Spleen (tissue), 7 donors: Measurements from ENCODE around the gene C1GALT1.

Source experiments
- CTCF ChIP-seq, 11 experiments: fragments of 200-600 bp in 7 of 11; fragments of 450-650 bp in 4 of 11; sonication (generic) in 4 of 11; IDR thresholded peaks in 8 of 11; conservative IDR thresholded peaks in 3 of 11; 1 replicate in 7 of 11; 2 replicates in 4 of 11; pipeline versions ENCODE4 v1.4.0 to v1.8.0; 2016 to 2021; ENCODE audit warnings: antibody characterized with exemption in 11 of 11, inconsistent platforms in 4 of 11, mild to moderate bottlenecking in 1 of 11
- POLR2A ChIP-seq, 3 donors: fragments of 450-650 bp; IDR thresholded peaks; one replicate each; pipeline ENCODE4 v1.5.1; 2017; ENCODE audit warnings: antibody characterized with exemption in 3 of 3, mild to moderate bottlenecking in 1 of 3
- POLR2AphosphoS5 ChIP-seq, 3 donors: sonication (generic); formaldehyde crosslinking; IDR thresholded peaks; one replicate each; pipeline ENCODE4 v1.5.1; 2017; ENCODE audit warnings: antibody characterized with exemption in 3 of 3
- donor health status: DM: no; HTN: no; CAD: no; lungs with moderate emphysema.
- donor health status: DM: no; HTN: no; CAD: no.
- donor health status: DM: no; HTN: no; CAD: no.

DNA sequence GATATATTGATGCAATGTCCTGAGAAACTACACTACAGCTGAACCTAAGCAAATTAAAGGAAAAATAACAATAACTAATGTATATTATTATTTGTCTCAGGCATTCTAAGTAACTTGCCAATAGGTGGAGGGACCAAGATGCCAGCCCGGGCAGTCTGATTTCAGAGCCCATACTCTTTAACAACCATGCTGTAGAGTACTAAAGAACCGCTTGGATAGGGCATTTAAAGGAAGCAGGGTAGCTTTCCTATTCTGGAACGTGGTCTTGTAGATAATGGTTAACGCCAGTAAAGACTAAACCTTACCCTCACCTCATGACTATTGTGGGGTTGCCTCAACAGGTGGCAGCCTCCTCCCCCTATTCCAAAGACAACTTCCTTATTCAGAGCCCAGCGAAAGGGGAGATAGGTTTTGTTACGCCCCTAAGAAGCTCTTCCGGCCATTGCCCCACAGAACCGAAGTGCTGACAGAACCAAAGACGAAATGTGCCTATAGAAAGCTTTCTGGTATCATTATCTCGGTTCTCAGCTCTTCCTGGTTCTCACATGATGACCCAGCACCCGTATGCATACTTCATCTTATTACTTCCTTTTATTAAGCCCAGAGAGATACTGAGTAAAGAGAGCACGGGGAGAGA lies 707 bp upstream of the C1GALT1 start:
- no peak for TF ChIP-seq CTCF (IDR thresholded peaks at IDR 0.05 in 8 of 11, conservative IDR thresholded peaks at IDR 0.05 in 3 of 11)
- TF ChIP-seq POLR2A (IDR thresholded peaks at IDR 0.05): no peak
- TF ChIP-seq POLR2AphosphoS5 (IDR thresholded peaks at IDR 0.05): no peak
